Measurements from ENCODE around the gene OPN1MW3.
"Not testable (repeated sequence)": the region's sequence is repeated elsewhere in the genome, so short reads cannot be mapped to it uniquely, and the experiment has no call there.

Gene OPN1MW3

GRCh38 chrX:154257282-154257681 lies at the start of gene OPN1MW3:
TSS of gene OPN1MW3 (plus strand) at chrX:154257582. CDS start at chrX:154257620, 38 bp downstream.
- not testable (repeated sequence) for DNase-seq

- not testable (repeated sequence) for DNase-seq
Measured at GRCh38 chrX:154209670-154210418, 47.5 kb upstream of the OPN1MW3 start.

DNA sequence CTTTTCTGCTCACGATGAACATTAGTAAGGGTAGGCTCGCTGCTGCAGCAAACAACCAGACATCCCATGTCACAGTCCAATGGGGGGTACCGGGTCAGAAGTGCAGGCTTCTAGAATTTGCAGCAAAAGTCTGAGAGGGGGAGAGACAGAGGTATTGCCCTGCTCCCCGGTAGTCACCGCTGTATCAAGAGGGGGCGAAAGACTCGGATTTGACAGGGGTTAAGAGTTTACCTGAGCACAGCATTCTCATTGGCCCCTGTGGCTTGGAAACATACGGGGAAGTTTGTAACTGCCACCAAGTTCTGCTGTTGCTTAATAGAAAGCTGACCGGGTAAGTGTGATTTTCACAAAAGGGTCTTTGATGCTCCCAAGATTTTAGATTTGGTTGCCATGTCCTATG lies 46.3 kb upstream of the OPN1MW3 start:
- DNase-seq, result not testable (repeated sequence)

GRCh38 chrX:154211499-154211898 lies 45.9 kb upstream of the OPN1MW3 start:
- DNase-seq, result not testable (repeated sequence)

- DNase-seq, result not testable (repeated sequence)
Measured at GRCh38 chrX:154219456-154219855, 37.9 kb upstream of the OPN1MW3 start, which contains the start of gene OPN1MW2. TSS of gene OPN1MW2 (plus strand) at chrX:154219756. CDS start at chrX:154219816, 60 bp downstream.

DNA sequence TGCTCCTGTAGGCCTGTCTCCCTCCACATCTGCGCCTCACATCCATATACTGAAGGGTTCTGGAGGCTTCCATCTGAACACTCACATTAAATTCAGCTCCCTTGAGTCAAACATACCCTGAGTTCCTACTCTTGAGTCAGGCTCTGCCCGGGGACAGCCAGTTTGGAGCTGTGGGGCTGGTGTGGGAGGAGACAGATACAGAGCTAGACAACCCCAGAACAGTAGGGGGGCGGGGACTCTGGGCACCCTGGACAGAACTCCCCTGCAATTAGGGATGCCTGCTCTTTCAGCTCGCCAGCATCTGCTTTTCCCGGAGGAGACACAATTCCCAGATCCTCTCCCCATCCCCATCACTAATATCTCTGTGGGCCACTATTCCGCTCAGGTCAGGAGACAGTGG lies 32.1 kb upstream of the OPN1MW3 start:
- DNase-seq, result not testable (repeated sequence)

GRCh38 chrX:154226706-154227105 lies 30.7 kb upstream of the OPN1MW3 start:
- DNase-seq, result not testable (repeated sequence)

GRCh38 chrX:154231443-154231842 lies 25.9 kb upstream of the OPN1MW3 start:
- not testable (repeated sequence) for DNase-seq

DNA sequence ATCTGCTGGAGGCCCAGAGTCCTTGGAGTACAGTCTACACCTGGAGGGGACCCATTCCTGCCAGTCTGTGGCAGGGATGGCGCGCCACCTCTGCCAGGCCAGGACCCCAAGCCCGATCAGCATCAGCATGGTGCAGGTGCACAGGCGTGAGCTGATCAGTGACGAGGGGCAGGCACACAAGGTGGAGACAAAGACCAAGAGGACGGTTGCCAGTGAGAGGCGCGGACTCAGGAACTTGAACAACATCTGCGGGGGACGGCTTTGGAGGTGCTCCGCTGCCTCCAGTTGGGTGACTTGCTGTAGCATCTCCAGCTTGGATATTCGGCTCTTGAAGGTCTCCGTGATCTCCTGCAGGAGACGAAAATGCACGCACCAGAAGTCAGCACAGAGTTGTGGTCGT lies 23.8 kb upstream of the OPN1MW3 start:
- not testable (repeated sequence) for DNase-seq

- not testable (repeated sequence) for DNase-seq
Measured at GRCh38 chrX:154238939-154239559, 18.3 kb upstream of the OPN1MW3 start.

DNA sequence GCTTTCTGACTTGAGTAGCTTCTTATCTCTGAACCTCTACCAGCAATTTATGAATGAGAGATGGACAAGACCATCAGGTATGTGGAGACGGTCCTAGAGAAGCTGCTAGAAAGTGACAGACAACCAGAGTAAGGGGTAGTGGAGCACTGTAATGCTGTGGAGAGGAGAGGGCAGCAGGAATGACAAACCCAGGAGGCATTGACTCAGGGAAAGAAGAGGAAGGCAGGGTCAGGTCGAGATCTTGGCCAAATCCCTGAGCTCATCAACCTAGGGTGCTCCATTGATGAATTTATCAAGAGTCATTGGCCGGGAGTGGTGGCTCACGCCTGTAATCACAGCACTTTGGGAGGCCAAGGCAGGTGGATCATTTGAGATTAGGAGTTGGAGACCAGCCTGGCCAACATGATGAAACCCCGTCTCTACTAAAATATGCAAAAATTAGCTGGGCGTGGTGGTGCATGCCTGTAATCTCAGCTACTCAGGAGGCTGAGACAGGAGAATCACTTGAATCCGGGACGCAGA lies 17.3 kb upstream of the OPN1MW3 start:
- DNase-seq, result peak; percentile 1

DNA sequence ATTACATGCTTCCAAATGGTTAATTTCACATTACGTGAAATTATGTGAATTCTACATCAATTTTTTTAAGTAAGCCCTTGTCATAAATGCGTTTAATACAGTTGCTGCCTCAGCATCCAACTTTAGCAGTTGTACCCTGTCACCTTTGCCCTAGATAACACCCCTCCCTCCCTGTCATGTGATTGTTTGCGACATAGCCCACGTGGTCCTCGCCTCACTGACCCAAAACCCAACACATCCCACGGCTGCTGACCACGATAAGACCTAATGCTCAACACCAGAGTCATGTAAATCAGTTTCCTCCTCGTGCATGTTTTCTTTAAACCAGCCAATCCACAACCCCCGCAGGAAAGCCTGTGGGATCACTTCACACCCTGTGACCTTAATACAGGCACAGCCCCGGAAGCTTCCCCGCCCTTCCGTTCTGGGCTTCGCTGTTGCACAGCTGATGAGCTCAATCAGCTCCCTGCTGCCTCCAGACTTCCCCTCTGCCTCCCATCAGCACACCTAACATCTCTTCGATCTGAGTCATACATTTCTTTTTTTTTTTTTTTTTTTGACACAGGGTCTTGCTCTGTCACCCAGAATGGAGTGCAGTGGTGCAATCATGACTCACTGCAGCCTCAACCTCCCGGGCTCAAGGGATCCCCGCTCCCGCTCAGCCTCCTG lies 9.9 kb upstream of the OPN1MW3 start:
- not testable (repeated sequence) for DNase-seq

GRCh38 chrX:154248076-154248475 lies 9.3 kb upstream of the OPN1MW3 start:
- DNase-seq, result not testable (repeated sequence)

GRCh38 chrX:154258711-154259110 lies 1.3 kb downstream of the OPN1MW3 start:
- DNase-seq, result not testable (repeated sequence)

- not testable (repeated sequence) for DNase-seq
Measured at GRCh38 chrX:154263072-154263471, 5.7 kb downstream of the OPN1MW3 start.

DNA sequence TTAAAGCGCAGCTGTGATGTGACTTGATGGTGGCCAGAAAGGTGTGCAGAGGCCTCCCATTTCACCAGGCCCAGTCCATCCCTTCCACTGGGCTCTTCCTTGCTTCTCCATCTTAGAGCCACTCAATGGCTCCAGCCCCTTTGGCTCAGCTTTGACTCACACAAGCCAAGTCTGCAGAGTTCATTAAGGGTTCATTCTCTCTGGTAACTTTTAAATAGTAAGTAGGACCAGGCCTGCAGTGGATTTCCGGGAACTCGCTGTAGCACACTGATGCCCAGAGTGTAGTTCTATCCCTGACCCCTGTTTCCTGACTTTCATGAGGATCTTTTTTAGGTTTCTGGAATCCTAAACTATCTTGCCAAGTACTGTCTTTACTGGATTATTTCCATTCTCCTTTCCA lies 11.9 kb downstream of the OPN1MW3 start:
- DNase-seq, result not testable (repeated sequence)

DNA sequence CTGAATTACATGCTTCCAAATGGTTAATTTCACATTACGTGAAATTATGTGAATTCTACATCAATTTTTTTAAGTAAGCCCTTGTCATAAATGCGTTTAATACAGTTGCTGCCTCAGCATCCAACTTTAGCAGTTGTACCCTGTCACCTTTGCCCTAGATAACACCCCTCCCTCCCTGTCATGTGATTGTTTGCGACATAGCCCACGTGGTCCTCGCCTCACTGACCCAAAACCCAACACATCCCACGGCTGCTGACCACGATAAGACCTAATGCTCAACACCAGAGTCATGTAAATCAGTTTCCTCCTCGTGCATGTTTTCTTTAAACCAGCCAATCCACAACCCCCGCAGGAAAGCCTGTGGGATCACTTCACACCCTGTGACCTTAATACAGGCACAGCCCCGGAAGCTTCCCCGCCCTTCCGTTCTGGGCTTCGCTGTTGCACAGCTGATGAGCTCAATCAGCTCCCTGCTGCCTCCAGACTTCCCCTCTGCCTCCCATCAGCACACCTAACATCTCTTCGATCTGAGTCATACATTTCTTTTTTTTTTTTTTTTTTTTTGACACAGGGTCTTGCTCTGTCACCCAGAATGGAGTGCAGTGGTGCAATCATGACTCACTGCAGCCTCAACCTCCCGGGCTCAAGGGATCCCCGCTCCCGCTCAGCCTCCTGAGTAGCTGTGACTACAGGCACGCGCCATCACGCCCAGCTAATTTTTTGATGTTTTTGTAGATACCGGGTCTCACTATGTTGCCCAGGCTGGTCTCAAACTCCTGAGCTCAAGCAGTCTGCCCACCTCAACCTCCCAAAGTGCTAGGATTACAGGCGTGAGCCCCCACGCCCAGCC lies 27.3 kb downstream of the OPN1MW3 start:
- DNase-seq, result not testable (repeated sequence)

GRCh38 chrX:154286406-154286805 lies 29.0 kb downstream of the OPN1MW3 start:
- DNase-seq, result not testable (repeated sequence)

GRCh38 chrX:154294791-154295574 lies 37.6 kb downstream of the OPN1MW3 start, which contains the start of gene TEX28:
TSS of gene TEX28 (minus strand) at chrX:154295124. CDS start at chrX:154292117, 3,007 bp downstream.
- no peak for DNase-seq

DNA sequence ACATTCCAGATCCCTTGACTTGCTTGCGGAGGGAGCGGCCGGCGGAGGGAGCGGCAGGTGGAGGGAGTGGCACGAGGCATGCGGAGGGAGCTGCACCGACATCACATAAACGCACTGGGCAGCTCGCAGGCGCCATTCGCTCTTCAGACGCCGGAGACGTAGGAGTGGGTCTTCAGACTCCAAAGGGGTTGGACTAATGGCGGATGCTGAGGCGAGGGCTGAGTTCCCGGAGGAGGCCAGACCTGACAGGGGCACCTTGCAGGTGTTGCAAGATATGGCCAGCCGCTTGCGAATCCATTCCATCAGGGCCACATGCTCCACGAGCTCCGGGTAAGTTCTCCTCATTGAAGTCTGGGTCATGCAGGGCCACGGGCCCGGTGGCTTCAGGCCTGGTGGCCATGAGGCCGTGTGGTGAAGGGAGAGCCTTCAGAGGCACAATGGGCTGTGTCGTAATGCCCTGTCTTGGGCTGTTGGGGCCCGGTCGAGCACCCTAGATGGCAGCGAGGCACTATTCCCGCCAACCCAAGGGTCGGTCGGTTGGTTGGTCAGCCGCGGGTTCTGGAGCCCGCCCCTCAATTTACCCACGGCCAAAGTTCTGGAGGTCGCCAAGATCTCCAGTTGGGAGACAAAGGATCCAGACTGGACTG lies 38.4 kb downstream of the OPN1MW3 start, which contains the start of gene TKTL1:
TKTL1 (plus strand) TSS at position 132 of the 647 bp plus-strand sequence; CDS start at position 197, 65 bp downstream.
- DNase-seq, result no peak

GRCh38 chrX:154296731-154297130 lies 39.3 kb downstream of the OPN1MW3 start:
- DNase-seq, result no peak
